Measurements from ENCODE around the gene LRMDA.

Gene LRMDA

DNA sequence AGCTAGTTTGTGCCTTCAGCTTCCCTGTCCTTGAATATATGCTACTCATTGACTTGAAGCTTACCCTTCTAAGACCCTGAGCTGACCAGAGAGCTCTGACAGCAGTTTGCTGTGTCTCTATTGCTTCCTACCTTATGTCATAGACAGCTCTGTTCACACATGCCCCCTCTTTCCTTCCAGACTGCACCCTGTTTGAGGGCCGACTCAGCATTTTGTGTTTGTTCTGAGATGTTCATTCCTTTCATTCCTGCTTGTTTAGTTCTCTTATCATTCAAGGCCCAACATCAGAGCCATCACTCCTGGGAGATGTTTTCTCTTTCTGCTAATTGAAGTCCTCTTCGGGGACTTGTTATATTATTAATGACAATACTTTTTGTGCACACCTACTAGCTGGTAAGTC, 518.9 kb downstream of the LRMDA start:
- DNase-seq (no peak), ATAC-seq (ENCODE audit: insufficient read depth, low read depth) (no peak)
- TF ChIP-seq EZH2 (IDR thresholded peaks at IDR 0.05; ENCODE audit: borderline replicate concordance, low read depth, low read length, severe bottlenecking) (no peak), CTCF (IDR thresholded peaks at IDR 0.05; ENCODE audit: borderline replicate concordance, extremely low read depth, low read length, poor library complexity, severe bottlenecking) (no peak)
- H3K27me3 ChIP-seq (ENCODE audit: insufficient read depth, low read length, poor library complexity), result no peaks in the 10 kb centered on the region
- H3K9ac ChIP-seq (ENCODE audit: low read depth, low read length), result no peak overlapping the region
- no peak overlapping the region for H3K27ac ChIP-seq (ENCODE audit: low read length)
- no peaks in the 10 kb centered on the region for H3K79me2 ChIP-seq (ENCODE audit: insufficient read depth, low read length)
- no peaks in the 10 kb centered on the region for H3K9me3 ChIP-seq (ENCODE audit: insufficient read depth, low read length, severe bottlenecking)
- H2AFZ ChIP-seq (ENCODE audit: low read depth, low read length), result no peak overlapping the region; the same call in 1 of the 2 replicates
- H3K4me1 ChIP-seq (ENCODE audit: insufficient read depth, low read length), result no peaks in the 10 kb centered on the region
- no peaks in the 10 kb centered on the region for H4K20me1 ChIP-seq (ENCODE audit: insufficient read depth, low read length)
- H3K36me3 ChIP-seq (ENCODE audit: insufficient read depth, low read length), result no peaks in the 10 kb centered on the region
- no peak overlapping the region for H3K4me2 ChIP-seq (ENCODE audit: insufficient read depth, low read length)
- no peak overlapping the region for H3K4me3 ChIP-seq (ENCODE audit: low read depth in 1 of 2, low read length in 2 of 2)

GRCh38 chr10:75950997-75951589, 519.7 kb downstream of the LRMDA start:
- Histone ChIP-seq H2AFZ (ENCODE audit: low read depth, low read length) (no peak overlapping the region), H3K9me3 (ENCODE audit: insufficient read depth, low read length, severe bottlenecking) (no peaks in the 10 kb centered on the region), H3K79me2 (ENCODE audit: insufficient read depth, low read length) (no peaks in the 10 kb centered on the region), H3K4me3 (ENCODE audit: low read depth in 1 of 2, low read length in 2 of 2) (no peak overlapping the region), H3K27me3 (ENCODE audit: insufficient read depth, low read length, poor library complexity) (no peaks in the 10 kb centered on the region), H3K4me1 (ENCODE audit: insufficient read depth, low read length) (no peaks in the 10 kb centered on the region), H3K36me3 (ENCODE audit: insufficient read depth, low read length) (no peaks in the 10 kb centered on the region), H3K9ac (ENCODE audit: low read depth, low read length) (no peak overlapping the region), H4K20me1 (ENCODE audit: insufficient read depth, low read length) (no peaks in the 10 kb centered on the region), H3K27ac (ENCODE audit: low read length) (no peak overlapping the region), H3K4me2 (ENCODE audit: insufficient read depth, low read length) (no peak overlapping the region)
- no peak for ATAC-seq (ENCODE audit: insufficient read depth, low read depth)
- DNase-seq, result no peak
- TF ChIP-seq CTCF (IDR thresholded peaks at IDR 0.05; ENCODE audit: borderline replicate concordance, extremely low read depth, low read length, poor library complexity, severe bottlenecking) (no peak), EZH2 (IDR thresholded peaks at IDR 0.05; ENCODE audit: borderline replicate concordance, low read depth, low read length, severe bottlenecking) (no peak)

GRCh38 chr10:75951627-75952026, 520.2 kb downstream of the LRMDA start:
- ATAC-seq (ENCODE audit: insufficient read depth, low read depth), result no peak
- DNase-seq, result no peak
- Histone ChIP-seq H3K36me3 (ENCODE audit: insufficient read depth, low read length) (no peaks in the 10 kb centered on the region), H3K27me3 (ENCODE audit: insufficient read depth, low read length, poor library complexity) (no peaks in the 10 kb centered on the region), H3K9me3 (ENCODE audit: insufficient read depth, low read length, severe bottlenecking) (no peaks in the 10 kb centered on the region), H3K4me2 (ENCODE audit: insufficient read depth, low read length) (no peak overlapping the region), H2AFZ (ENCODE audit: low read depth, low read length) (no peak overlapping the region), H3K4me1 (ENCODE audit: insufficient read depth, low read length) (no peaks in the 10 kb centered on the region), H4K20me1 (ENCODE audit: insufficient read depth, low read length) (no peaks in the 10 kb centered on the region), H3K27ac (ENCODE audit: low read length) (no peak overlapping the region), H3K9ac (ENCODE audit: low read depth, low read length) (no peak overlapping the region), H3K79me2 (ENCODE audit: insufficient read depth, low read length) (no peaks in the 10 kb centered on the region), H3K4me3 (ENCODE audit: low read depth in 1 of 2, low read length in 2 of 2) (no peak overlapping the region)
- TF ChIP-seq CTCF (IDR thresholded peaks at IDR 0.05; ENCODE audit: borderline replicate concordance, extremely low read depth, low read length, poor library complexity, severe bottlenecking) (no peak), EZH2 (IDR thresholded peaks at IDR 0.05; ENCODE audit: borderline replicate concordance, low read depth, low read length, severe bottlenecking) (no peak)

All from DND-41 (cell line).